ENCODE data around the gene ZBTB21. TPM values are rescaled to one million over a fixed set of nuclear protein-coding genes. Genes with fewer than 3 reads are reported as not detected.
"Not testable (repeated sequence)": the region's sequence is repeated elsewhere in the genome, so short reads cannot be mapped to it uniquely, and the experiment has no call there.

The ZBTB21 gene
- total RNA-seq, 1 donor from 2014 or later: 11.7 TPM

DNA sequence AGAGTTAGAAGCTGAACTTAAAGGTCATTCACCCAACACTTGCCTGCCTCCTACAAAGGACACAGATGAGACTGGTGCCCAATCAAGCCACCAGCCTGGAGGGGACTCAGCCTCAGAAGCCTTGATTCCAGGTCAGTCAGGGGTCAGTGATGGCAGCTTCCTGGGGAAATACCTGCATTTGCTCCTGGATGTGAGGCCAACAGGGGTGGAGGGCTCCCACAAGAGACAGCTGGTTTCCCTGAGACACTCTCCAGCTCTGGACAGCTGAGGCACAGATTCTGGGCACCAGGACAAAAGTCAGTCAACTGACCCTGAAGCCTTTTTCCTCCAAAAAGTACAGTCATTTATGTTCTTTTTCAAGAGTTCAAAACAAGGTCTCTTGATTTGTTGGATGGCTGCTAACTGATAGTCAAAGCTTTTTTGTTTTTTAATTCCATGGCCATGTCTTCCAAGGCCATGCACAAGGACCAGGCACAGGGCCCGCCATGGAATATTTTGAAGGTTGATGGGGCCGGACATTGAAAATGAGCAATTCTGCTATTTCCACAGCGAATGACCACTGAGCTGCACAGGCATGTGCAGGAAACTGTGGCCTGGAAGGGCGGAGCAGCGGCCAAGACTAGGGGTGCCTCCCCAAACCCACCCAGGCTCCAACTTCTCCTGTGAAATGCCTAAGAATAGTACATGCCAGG is 58.1 kb downstream of the ZBTB21 start:
- DNase-seq: no peak

DNA sequence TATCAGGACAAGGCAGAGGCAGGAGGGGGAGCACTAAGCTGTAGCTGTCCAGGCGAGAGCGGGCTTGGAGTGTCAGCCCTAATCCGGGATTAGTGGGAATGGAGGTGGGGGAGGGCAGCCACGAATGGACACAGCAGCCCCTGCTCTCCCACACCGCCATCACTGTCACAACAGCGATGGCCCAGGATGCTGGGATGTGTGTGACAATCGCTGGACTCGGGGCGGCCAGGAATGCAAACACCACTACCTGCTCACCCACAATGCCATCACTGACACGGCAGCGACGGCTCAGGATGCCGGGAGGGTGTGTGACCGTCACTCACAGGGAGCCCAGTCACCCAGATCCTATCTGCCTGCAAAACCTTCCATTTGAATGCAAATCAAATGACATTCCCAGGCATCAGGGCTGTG is 59.2 kb downstream of the ZBTB21 start:
- no peak for DNase-seq

DNA sequence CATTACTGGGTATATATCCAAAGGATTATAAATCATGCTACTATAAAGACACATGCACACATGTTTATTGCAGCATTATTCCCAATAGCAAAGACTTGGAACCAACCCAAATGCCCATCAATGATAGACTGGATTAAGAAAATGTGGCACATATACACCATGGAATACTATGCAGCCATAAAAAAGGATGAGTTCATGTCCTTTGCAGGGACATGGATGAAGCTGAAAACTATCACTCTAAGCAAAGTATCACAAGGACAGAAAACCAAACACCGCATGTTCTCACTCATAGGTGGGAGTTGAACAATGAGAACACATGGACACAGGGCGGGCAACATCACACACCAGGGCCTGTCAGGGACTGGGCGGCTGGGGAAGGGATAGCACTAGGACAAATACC is 60.5 kb downstream of the ZBTB21 start:
- DNase-seq: not testable (repeated sequence)

DNA sequence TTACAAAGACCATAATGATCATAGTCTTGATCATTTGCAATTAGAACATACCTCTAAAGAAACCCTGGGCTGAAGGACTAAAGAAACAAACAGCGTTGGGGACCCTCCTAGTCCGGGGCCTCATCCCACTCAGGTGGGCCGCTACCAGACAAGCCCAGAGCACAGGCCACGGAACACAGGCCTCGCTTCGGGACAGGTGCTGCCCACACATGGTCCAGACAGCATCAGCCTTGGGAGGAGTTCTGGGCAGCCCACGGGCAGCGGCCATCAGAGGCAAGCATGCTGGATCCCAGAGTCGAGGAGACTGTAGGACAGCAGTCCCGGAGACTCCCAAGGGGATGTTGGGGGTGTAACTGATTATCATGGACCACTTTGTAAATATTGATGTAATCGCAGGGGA is 61.3 kb downstream of the ZBTB21 start:
- DNase-seq: no peak

DNA sequence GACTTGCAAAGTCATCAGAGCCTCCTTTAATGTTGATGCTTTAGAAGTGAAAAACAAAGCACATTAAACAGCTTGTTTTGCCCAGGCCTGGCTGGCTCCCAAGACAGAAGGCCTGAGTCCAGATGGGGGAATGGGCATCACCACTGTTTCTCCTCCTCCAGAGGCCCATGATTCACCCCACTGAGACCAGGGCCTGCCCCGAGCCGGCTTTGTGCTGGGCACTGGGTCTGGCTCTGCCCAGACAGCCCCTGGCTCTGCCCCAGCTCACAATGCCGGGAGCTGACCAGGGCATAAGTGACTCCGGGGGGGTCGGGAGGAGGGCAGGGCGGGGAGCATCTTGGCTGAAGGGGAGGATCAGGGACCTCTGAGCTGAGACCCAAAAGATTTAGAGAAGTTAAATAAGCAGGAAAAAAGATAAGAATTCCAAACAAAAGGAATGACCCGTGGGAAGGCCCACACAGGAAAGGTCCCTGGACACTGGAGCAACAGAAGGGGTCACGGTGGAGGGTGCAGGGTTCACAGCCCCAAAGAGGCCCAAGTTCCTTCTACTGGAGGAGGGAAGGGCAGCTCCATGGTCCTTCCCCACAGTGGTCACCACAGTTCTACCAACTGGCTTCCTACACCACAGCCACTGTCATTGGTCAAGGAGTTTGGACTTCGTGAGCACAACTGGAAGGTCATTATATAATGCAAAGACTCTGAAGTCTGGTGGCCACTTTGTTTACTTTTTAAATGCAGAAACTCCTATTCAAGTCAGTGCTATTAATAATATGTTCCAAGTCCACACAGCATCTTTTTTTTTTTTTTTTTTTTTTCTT is 61.9 kb downstream of the ZBTB21 start:
- DNase-seq: no peak

DNA sequence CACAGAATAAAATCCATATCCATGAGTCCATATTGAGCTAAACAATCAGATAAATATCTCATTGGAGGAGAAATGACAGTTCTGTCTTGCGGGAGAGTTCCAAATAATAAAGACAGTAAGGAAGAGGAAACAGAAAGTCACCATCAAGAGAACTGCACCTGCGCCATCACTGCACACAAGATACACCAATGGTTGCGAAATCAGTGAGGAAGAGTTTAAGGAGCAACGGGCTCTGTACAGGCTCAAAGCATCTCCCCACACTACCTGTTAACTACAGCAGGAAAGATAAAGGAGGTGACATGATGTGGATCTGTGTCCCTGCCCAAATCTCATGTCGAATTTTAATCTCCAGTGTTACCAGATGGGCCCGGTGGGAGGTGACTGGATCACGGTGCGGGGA is 64.2 kb downstream of the ZBTB21 start:
- no peak for DNase-seq

DNA sequence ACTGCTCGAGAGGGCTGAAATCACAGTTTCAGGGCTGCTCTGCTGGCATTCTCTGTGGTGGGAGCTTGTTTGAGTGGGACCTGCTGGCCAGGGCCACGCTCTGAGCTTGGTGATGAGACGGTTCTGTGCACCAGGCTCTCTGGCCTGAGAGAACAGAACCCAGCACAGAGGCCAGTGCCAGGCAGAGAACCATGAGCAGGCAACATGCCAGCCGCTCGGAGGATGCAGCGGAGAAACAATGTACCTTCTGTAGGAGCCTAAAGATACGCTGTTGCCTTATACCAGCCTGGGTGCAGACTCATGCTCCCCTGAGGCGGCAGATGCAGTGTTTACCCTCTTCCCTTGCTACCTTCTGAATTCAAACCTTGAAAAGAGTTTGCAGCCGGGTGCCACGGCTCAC is 66.3 kb downstream of the ZBTB21 start:
- no peak for DNase-seq

DNA sequence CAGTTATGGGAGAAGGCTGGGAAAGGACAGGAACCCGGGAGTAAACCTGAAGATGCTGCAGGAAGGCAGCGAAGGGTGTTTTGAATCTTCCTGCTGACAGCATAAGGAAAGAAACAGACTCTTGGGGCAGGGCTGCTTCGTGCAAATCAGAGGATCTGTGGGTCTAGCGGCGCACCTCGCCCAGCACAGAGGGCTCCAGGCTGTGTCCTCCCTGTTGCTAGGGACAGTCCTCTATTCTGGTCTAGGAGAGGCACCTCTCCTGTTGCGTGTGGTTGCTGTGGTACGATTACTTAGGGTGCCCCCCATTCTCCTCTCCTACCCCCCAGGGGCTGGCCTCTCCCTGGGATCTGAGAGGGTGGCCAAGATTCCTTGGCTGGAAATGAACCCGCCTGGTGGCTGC is 67.7 kb downstream of the ZBTB21 start:
- no peak for DNase-seq

DNA sequence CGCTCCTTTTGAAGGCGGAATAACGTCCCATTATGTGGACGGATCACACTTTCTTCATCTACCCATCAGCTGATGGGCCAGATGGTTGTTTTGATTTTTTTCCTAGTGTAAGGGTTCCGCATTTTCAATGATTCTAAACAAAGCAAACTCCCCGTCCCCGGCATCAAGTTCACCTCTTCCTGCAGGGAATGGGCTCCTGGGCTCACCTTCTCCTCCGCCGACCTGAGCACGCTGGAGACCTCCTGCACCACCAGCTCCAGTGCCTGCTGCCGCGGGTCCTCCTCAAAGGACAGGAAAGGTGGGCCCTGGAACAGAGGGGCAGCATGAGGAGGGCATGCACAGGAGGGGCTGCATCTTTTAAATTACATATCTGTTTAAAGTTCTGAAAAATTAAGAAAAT is 68.2 kb downstream of the ZBTB21 start:
- no peak for DNase-seq

DNA sequence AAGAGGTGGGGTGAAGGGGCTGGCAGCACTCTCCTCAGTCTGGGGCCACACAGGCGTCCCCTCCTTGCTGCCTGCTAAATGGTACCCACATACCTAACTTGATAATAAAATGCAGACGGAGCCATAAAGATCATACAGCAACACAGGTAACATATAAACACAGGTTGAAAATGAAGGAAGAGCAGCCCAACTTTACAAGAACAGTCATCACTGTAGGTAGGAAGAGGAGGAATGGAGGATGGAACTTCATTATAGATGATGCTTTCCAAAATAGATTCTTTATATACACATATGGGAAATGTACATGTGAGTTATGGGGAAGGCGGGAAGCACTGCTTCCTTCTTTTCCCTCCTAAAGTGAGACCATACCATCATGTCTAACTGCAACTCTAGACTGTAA is 69.7 kb downstream of the ZBTB21 start:
- no peak for DNase-seq

DNA sequence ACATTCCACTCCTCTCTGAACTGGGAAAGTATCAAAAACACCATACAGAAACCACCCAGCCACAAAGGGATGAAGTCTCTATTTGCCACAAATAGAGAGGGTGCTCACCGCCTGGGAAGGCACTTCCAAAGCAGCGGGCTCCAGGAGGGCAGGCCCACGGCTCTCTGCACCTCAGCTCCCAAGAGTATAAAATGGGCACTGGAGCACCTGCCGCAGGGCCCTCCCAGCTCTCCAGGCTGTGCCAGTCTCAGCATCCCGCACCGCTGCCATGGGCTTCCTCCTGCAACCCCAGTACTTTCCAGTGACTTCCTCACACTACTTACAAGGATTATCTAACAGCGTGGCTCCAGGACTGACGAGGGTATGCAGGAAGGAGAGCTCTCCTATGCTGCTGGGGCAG is 70.8 kb downstream of the ZBTB21 start:
- no peak for DNase-seq

Other genes with a start within 250 kb of the ZBTB21 start
- 12.5 TPM for gene RIPK4, start 243.3 kb downstream of the ZBTB21 start, total RNA-seq
- 5.1 TPM for gene PRDM15, start 131.0 kb downstream of the ZBTB21 start, total RNA-seq
- gene C2CD2, start 56.3 kb downstream of the ZBTB21 start, total RNA-seq: 17.1 TPM
- under 0.01 TPM for gene UMODL1, start 61.0 kb upstream of the ZBTB21 start, total RNA-seq
- 19.2 TPM for gene ABCG1, start 208.8 kb upstream of the ZBTB21 start, total RNA-seq